Left lung (tissue), 10 donors: Measurements from ENCODE around the gene PRKCA. TPM values are rescaled to one million over a fixed set of nuclear protein-coding genes. Genes with fewer than 3 reads are reported as not detected.
A peak's percentile ranks its signal among the peaks of the same experiment; 100 is the strongest.

Experiments used
- ATAC-seq: fragments of 200-7000 bp; cut with Tn5 transposase; one replicate; pipeline ENCODE4 v1.9.1; 2020; ENCODE audit warnings: moderate library complexity
- DNase-seq, 4 donors: peaks; one replicate each; pipeline ENCODE4 v3.0.0-alpha.2; 2013 to 2020
- H3K27ac ChIP-seq, 2 donors: fragments of 200-600 bp; sonication (generic) in 1 of 2; one replicate each; pipeline versions ENCODE4 v1.5.0 to v1.8.0; 2020 to 2021
- H3K27me3 ChIP-seq, 2 donors: fragments of 200-600 bp; sonication (generic) in 1 of 2; one replicate each; pipeline versions ENCODE4 v1.5.0 to v1.8.0; 2020 to 2021
- H3K36me3 ChIP-seq, 2 donors: fragments of 200-600 bp; sonication (generic) in 1 of 2; one replicate each; pipeline versions ENCODE4 v1.5.0 to v1.8.0; 2020 to 2021
- H3K4me1 ChIP-seq, 2 donors: fragments of 200-600 bp; one replicate each; pipeline ENCODE4 v1.8.0; 2021
- H3K4me3 ChIP-seq, 2 donors: fragments of 200-600 bp; sonication (generic) in 1 of 2; one replicate each; pipeline versions ENCODE4 v1.5.0 to v1.8.0; 2020 to 2021; ENCODE audit warnings: mild to moderate bottlenecking in 1 of 2
- H3K9me3 ChIP-seq, 2 donors: fragments of 200-600 bp; sonication (generic) in 1 of 2; one replicate each; pipeline versions ENCODE4 v1.5.0 to v1.8.0; 2020 to 2021
- CTCF ChIP-seq, 2 donors: fragments of 200-600 bp; sonication (generic) in 1 of 2; IDR thresholded peaks; one replicate each; pipeline versions ENCODE4 v1.5.0 to v1.8.0; 2021; ENCODE audit warnings: antibody characterized with exemption in 2 of 2
- intact Hi-C, 2 donors: fragments of 100-400 bp; cut with DNase I; formaldehyde crosslinking; loops; one replicate each; pipeline versions ENCODE4 v1.11.2 to v1.14.2; 2022
- polyA plus RNA-seq, 6 donors: library from polyadenylated mRNA; unstranded; fragments of 120-200 nt; gene quantifications; one replicate each; pipeline ENCODE4 v1.2.1, GENCODE V29; 2013; ENCODE audit not compliant: insufficient read length in 6 of 6
- total RNA-seq, 2 donors: library from RNA; stranded (reverse); fragmentation: NEBNext Ultra II Directional; extraction: Animal tissue kit (Norgen Biotek cat#: 25700); gene quantifications; one replicate each; pipeline ENCODE4 v1.2.1, GENCODE V29; 2021
- donor health status: DM: no; HTN: yes; CAD: no.
- donor health status: DM: no; HTN: no; CAD: no.

PRKCA gene
- total and polyA plus RNA-seq, 8 donors: 16.4 to 30.4 (median 17.5) TPM

DNA sequence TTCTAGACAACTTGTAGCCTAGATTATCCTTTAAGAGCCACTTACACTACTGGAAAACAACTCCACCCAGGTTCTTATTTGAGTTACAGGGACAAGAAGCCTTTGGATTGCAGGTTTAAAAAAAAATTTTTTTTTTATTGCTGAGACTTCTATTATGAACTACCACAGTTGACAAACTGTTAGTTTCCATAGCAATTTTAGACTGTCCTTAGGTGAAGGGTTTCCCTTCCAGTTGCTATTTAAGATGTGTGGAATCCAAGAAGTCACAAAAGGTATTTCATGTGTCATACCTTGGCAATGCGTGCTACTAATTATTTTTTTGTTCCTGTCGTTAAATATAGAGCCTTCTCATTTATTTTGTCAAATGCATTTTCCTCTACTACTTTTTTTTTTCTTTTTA lies 253.2 kb downstream of the PRKCA start:
- intact Hi-C loops: no loop called here
- ATAC-seq: peak; percentile 54
- no peak for TF ChIP-seq CTCF (IDR thresholded peaks at IDR 0.05)

DNA sequence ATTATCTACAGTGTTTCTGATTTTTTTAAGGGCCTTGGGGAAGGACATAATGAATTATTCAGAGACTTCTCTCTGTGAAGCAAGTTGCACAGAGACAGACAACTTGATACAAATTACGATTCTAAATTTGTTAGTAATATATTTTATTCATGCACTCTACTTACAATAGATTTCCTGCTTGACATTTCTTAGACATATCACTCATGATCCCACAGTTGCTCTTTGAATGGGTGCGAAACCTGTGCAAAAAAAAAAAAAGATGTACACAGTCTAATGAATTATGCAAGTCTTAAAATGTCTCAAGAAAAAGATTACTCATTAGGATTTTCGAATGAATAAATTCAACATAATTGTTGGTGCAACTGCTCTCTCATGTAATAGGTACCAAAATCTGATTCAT lies 254.8 kb downstream of the PRKCA start:
- H3K4me3 ChIP-seq: no peak overlapping the region
- TF ChIP-seq CTCF (IDR thresholded peaks at IDR 0.05): no peak
- no peaks in the 10 kb centered on the region for H3K27me3 ChIP-seq
- H3K36me3 ChIP-seq: no peaks in the 10 kb centered on the region
- DNase-seq (no peak), ATAC-seq (no peak)
- H3K27ac ChIP-seq: no peak overlapping the region
- intact Hi-C loops: no loop called here
- H3K9me3 ChIP-seq: no peaks in the 10 kb centered on the region
- H3K4me1 ChIP-seq: no peaks in the 10 kb centered on the region

More for the DNA sequence above, 253.2 kb downstream of the PRKCA start:
- no peak for DNase-seq
- H3K27ac ChIP-seq: no peak overlapping the region
- H3K4me1 ChIP-seq: no peaks in the 10 kb centered on the region
- H3K36me3 ChIP-seq: no peaks in the 10 kb centered on the region
- no peaks in the 10 kb centered on the region for H3K27me3 ChIP-seq
- H3K9me3 ChIP-seq: no peaks in the 10 kb centered on the region
- no peak overlapping the region for H3K4me3 ChIP-seq

DNA sequence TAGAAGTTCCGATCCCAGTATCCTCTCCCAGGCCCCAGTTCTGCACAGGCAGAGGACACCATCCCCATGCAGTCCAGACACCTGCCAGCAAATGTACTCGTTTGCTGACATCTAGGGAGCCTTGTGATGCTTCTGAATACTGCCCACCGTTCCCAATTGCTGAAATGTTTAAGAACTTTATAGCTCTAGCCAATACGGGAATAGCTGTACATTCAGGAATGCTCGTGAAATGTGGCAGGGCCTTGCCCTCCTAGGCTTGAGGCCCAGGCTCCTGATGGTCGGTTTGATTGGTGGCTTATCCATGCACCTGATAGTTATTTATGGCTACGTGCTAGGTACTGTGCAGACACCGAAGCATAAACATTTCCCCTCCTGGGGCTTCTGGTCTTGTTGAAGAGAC lies 255.5 kb downstream of the PRKCA start:
- no peak for ATAC-seq

GRCh38 chr17:66560691-66561090 lies 258.3 kb downstream of the PRKCA start:
- Histone ChIP-seq H3K27ac (no peak overlapping the region), H3K36me3 (no peaks in the 10 kb centered on the region), H3K4me3 (no peak overlapping the region), H3K4me1 (no peaks in the 10 kb centered on the region), H3K9me3 (no peaks in the 10 kb centered on the region), H3K27me3 (no peaks in the 10 kb centered on the region)
- intact Hi-C loops: no loop called here
- ATAC-seq: no peak
- TF ChIP-seq CTCF (IDR thresholded peaks at IDR 0.05): no peak
- DNase-seq: peak in 1 of 4 donors; percentile 17

More for the DNA sequence above, 255.5 kb downstream of the PRKCA start:
- Histone ChIP-seq H3K36me3 (no peaks in the 10 kb centered on the region), H3K4me3 (no peak overlapping the region), H3K4me1 (no peaks in the 10 kb centered on the region), H3K27ac (no peak overlapping the region), H3K27me3 (no peaks in the 10 kb centered on the region), H3K9me3 (no peaks in the 10 kb centered on the region)
- intact Hi-C loops: no loop called here
- no peak for TF ChIP-seq CTCF (IDR thresholded peaks at IDR 0.05)
- DNase-seq: no peak

GRCh38 chr17:66562119-66562518 lies 259.7 kb downstream of the PRKCA start:
- intact Hi-C loops: no loop called here
- Histone ChIP-seq H3K4me3 (no peak overlapping the region), H3K4me1 (no peaks in the 10 kb centered on the region), H3K9me3 (no peaks in the 10 kb centered on the region), H3K27me3 (no peaks in the 10 kb centered on the region), H3K27ac (no peak overlapping the region), H3K36me3 (no peaks in the 10 kb centered on the region)
- TF ChIP-seq CTCF (IDR thresholded peaks at IDR 0.05): no peak
- ATAC-seq (no peak), DNase-seq (no peak)
